ENCODE measurements around the gene THEM4. TPM values are rescaled to one million over a fixed set of nuclear protein-coding genes. Genes with fewer than 3 reads are reported as not detected.
A peak's percentile ranks its signal among the peaks of the same experiment; 100 is the strongest.
"Not testable (repeated sequence)": the region's sequence is repeated elsewhere in the genome, so short reads cannot be mapped to it uniquely, and the experiment has no call there.

The THEM4 gene
- total RNA-seq, 1 experiment from 2014 or later: 41.4 TPM

DNA sequence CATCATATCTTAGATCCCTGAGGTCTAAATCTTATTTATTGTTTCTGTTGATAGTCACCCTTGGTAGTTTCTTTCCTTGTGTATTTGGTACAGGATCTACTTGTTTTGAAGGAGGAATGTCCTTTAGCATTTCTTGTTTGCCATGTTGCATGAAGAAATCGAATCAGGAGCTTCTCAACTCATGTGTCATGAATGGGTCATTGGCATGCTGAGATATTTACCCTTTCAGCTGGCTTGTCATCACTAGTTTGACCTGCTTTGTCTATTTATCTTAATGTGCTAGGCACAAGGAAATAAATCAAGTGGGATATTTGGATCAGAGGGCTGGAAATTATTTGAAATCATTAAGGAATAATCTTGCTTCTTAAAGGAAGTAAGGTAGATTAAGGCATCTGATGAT is 23.8 kb downstream of the THEM4 start:
- H2AFZ ChIP-seq: no peak overlapping the region

GRCh38 chr1:151884879-151885278 is 24.4 kb downstream of the THEM4 start:
- DNase-seq; H2AFZ ChIP-seq; H3K9me3 ChIP-seq (ENCODE audit: insufficient read depth, low read depth); H4K20me1 ChIP-seq (ENCODE audit: insufficient read depth); H3K9me2 ChIP-seq (ENCODE audit: insufficient read depth); H3K79me2 ChIP-seq (ENCODE audit: low read depth); H3K27ac ChIP-seq; H3K4me3 ChIP-seq; H3K4me2 ChIP-seq; H3K27me3 ChIP-seq (ENCODE audit: insufficient read depth, low read depth); BruUV-seq (replicated peaks); CTCF ChIA-PET: not testable (repeated sequence)
- peaks cover 28% of the 10 kb centered on the region for H3F3A ChIP-seq (ENCODE audit: insufficient read depth, low read depth)
- peaks cover 15% of the 10 kb centered on the region for H3K4me1 ChIP-seq (replicated peaks; ENCODE audit: insufficient read depth)
- POLR2A ChIA-PET (ENCODE audit: unreplicated experiment): interaction anchor here (0.7 kb wide), 1 partner anchor 342 kb away, joined by 6 read pairs; no protein-coding TSS in a partner anchor
- peaks cover 41% of the 10 kb centered on the region for H3K36me3 ChIP-seq (ENCODE audit: low read depth)
- intact Hi-C loops (cut with micrococcal nuclease; ENCODE audit: unreplicated experiment): loop anchor here (5.0 kb wide), 1 partner anchor 302 kb away; no protein-coding TSS in a partner anchor

More for the DNA sequence above, 23.8 kb downstream of the THEM4 start:
- H3K4me1 ChIP-seq (replicated peaks; ENCODE audit: insufficient read depth): peaks cover 15% of the 10 kb centered on the region
- intact Hi-C loops (cut with micrococcal nuclease; ENCODE audit: unreplicated experiment): loop anchor here (5.0 kb wide), 1 partner anchor 302 kb away; no protein-coding TSS in a partner anchor
- ChIA-PET CTCF (no interaction called here), POLR2A (ENCODE audit: unreplicated experiment) (no interaction called here)
- no peak overlapping the region for H3K4me2 ChIP-seq
- H3K36me3 ChIP-seq (ENCODE audit: low read depth): peaks cover 39% of the 10 kb centered on the region
- no peaks in the 10 kb centered on the region for H3K9me2 ChIP-seq (ENCODE audit: insufficient read depth)
- BruUV-seq (replicated peaks): no TSS peak
- H3K9me3 ChIP-seq (ENCODE audit: insufficient read depth, low read depth): peaks cover 3% of the 10 kb centered on the region; the same call in 1 of the 2 replicates
- H3F3A ChIP-seq (ENCODE audit: insufficient read depth, low read depth): peaks cover 28% of the 10 kb centered on the region
- H3K4me3 ChIP-seq: no peak overlapping the region
- H3K79me2 ChIP-seq (ENCODE audit: low read depth): 0 out of 2 replicates have a peak, but pooled peaks cover 3% of the 10 kb centered on the region
- H3K27me3 ChIP-seq (ENCODE audit: insufficient read depth, low read depth): no peaks in the 10 kb centered on the region
- H3K27ac ChIP-seq: no peak overlapping the region
- peak in 1 of 2 experiments; percentile 69 for DNase-seq
- TF ChIP-seq EZH2 (IDR thresholded peaks at IDR 0.05; ENCODE audit: low read depth): no peak
- TF ChIP-seq, protein P1, sequence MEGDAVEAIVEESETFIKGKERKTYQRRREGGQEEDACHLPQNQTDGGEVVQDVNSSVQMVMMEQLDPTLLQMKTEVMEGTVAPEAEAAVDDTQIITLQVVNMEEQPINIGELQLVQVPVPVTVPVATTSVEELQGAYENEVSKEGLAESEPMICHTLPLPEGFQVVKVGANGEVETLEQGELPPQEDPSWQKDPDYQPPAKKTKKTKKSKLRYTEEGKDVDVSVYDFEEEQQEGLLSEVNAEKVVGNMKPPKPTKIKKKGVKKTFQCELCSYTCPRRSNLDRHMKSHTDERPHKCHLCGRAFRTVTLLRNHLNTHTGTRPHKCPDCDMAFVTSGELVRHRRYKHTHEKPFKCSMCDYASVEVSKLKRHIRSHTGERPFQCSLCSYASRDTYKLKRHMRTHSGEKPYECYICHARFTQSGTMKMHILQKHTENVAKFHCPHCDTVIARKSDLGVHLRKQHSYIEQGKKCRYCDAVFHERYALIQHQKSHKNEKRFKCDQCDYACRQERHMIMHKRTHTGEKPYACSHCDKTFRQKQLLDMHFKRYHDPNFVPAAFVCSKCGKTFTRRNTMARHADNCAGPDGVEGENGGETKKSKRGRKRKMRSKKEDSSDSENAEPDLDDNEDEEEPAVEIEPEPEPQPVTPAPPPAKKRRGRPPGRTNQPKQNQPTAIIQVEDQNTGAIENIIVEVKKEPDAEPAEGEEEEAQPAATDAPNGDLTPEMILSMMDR (conservative IDR thresholded peaks at IDR 0.05): no peak
- no peaks in the 10 kb centered on the region for H4K20me1 ChIP-seq (ENCODE audit: insufficient read depth)

DNA sequence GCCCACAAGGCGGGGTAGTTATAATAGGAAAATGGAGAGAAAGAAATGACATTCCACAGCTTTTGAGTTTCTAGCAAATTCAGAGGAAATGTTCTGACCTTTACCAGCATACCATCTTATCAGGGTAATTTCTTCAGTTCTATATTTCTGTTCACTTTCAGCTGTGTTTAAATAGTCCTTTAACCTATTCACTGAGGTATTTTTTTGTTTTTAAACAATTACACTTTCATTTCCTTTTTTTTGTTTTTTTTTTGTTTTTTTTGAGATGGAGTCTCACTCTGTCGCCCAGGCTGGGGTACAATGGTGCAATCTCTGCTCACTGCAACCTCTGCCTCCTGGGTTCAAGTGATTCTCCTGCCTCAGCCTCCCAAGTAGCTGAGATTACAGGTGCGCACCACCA is 24.9 kb downstream of the THEM4 start:
- H3K27ac ChIP-seq; H3K4me2 ChIP-seq; DNase-seq; H3K4me3 ChIP-seq; H3K27me3 ChIP-seq (ENCODE audit: insufficient read depth, low read depth); intact Hi-C loops (cut with micrococcal nuclease; ENCODE audit: unreplicated experiment); BruUV-seq (replicated peaks); H3K79me2 ChIP-seq (ENCODE audit: low read depth); H3K9me3 ChIP-seq (ENCODE audit: insufficient read depth, low read depth); H3K9me2 ChIP-seq (ENCODE audit: insufficient read depth); H4K20me1 ChIP-seq (ENCODE audit: insufficient read depth); CTCF ChIA-PET; H2AFZ ChIP-seq: not testable (repeated sequence)
- H3F3A ChIP-seq (ENCODE audit: insufficient read depth, low read depth): peaks cover 28% of the 10 kb centered on the region
- peaks cover 15% of the 10 kb centered on the region for H3K4me1 ChIP-seq (replicated peaks; ENCODE audit: insufficient read depth)
- peaks cover 39% of the 10 kb centered on the region for H3K36me3 ChIP-seq (ENCODE audit: low read depth)
- POLR2A ChIA-PET (ENCODE audit: unreplicated experiment): interaction anchor here (0.7 kb wide), 1 partner anchor 342 kb away, joined by 6 read pairs; no protein-coding TSS in a partner anchor

DNA sequence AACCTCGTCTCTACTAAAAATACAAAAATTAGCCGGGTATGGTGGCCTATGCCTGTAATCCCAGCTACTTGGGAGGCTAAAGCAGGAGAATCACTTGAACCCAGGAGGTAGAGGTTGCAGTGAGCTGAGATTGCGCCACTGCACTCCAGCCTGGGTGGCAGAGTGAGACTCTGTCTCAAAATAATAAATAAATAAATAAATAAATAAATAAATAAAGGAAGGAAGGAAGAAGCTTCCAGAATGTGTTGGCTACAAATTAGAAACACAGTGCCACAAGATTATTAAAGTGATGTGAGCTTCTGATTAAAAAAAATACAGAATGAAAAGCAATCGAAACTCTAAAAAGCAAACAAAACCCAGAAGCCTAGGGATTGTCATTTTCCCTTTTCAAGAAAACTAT is 25.4 kb downstream of the THEM4 start:
- Histone ChIP-seq H3K4me1 (replicated peaks; ENCODE audit: insufficient read depth) (peaks cover 15% of the 10 kb centered on the region), H3K36me3 (ENCODE audit: low read depth) (peaks cover 34% of the 10 kb centered on the region), H3F3A (ENCODE audit: insufficient read depth, low read depth) (peaks cover 28% of the 10 kb centered on the region)
- intact Hi-C loops (cut with micrococcal nuclease; ENCODE audit: unreplicated experiment); DNase-seq; H3K9me3 ChIP-seq (ENCODE audit: insufficient read depth, low read depth); H3K4me3 ChIP-seq; POLR2A ChIA-PET (ENCODE audit: unreplicated experiment); H2AFZ ChIP-seq; H3K79me2 ChIP-seq (ENCODE audit: low read depth); H3K27ac ChIP-seq; H3K27me3 ChIP-seq (ENCODE audit: insufficient read depth, low read depth); H3K9me2 ChIP-seq (ENCODE audit: insufficient read depth); H3K4me2 ChIP-seq; H4K20me1 ChIP-seq (ENCODE audit: insufficient read depth); BruUV-seq (replicated peaks): not testable (repeated sequence)
- CTCF ChIA-PET: interaction anchor here (0.5 to 0.6 kb wide), 2 partner anchors 38 to 40 kb away, joined by 3 read pairs; no protein-coding TSS in a partner anchor

DNA sequence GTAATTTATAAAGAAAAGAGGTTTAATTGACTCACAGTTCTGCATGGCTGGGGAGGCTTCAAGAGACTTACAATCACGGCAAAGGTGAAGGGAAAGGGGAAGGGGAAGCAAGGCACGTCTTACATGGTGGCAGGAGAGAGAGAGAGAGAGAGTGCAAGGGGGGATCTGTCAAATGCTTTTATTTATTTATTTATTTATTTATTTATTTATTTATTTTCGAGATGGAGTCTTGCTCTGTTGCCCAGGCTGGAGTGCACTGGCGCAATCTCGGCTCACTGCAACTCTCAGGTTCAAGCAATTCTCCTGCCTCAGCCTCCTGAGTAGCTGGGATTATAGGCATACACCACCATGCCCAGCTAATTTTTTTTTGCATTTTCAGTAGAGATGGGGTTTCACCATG is 26.4 kb downstream of the THEM4 start:
- POLR2A ChIA-PET (ENCODE audit: unreplicated experiment); CTCF ChIA-PET; DNase-seq: not testable (repeated sequence)

More for the DNA sequence above, 26.4 kb downstream of the THEM4 start:
- H3K27me3 ChIP-seq (ENCODE audit: insufficient read depth, low read depth); H4K20me1 ChIP-seq (ENCODE audit: insufficient read depth); H3K9me2 ChIP-seq (ENCODE audit: insufficient read depth); H3K79me2 ChIP-seq (ENCODE audit: low read depth); H2AFZ ChIP-seq; H3K4me3 ChIP-seq; H3K9me3 ChIP-seq (ENCODE audit: insufficient read depth, low read depth); intact Hi-C loops (cut with micrococcal nuclease; ENCODE audit: unreplicated experiment); BruUV-seq (replicated peaks); H3K27ac ChIP-seq; H3K4me2 ChIP-seq: not testable (repeated sequence)
- H3F3A ChIP-seq (ENCODE audit: insufficient read depth, low read depth): peaks cover 19% of the 10 kb centered on the region
- peaks cover 29% of the 10 kb centered on the region for H3K36me3 ChIP-seq (ENCODE audit: low read depth)
- H3K4me1 ChIP-seq (replicated peaks; ENCODE audit: insufficient read depth): peaks cover 13% of the 10 kb centered on the region
